T-cell (primary cell): ENCODE results near the gene PKNOX1. TPM values are rescaled to one million over a fixed set of nuclear protein-coding genes. Genes with fewer than 3 reads are reported as not detected.

ENCODE experiments used
- ATAC-seq, 4 experiments: fragments of 200-7000 bp in 3 of 4; fragments of 150-1000 bp in 1 of 4; cut with Tn5 transposase; replicated peaks in 1 of 4; 1 replicate in 3 of 4; 2 replicates in 1 of 4; pipeline ENCODE4 v1.10.0; 2021; ENCODE audit warnings: moderate library complexity in 3 of 4, mild to moderate bottlenecking in 2 of 4, moderate number of reproducible peaks in 1 of 4
- CTCF ChIA-PET, 2 donors: fragments of 300-600 bp; sonication (Branson Sonifier 250); formaldehyde crosslinking; loops; one replicate each; lab custom pipeline; 2022; ENCODE audit warnings: antibody characterized with exemption in 2 of 2; lab: Charles Lee
- POLR2A ChIA-PET, 2 donors: fragments of 300-600 bp; sonication (Branson Sonifier 250); formaldehyde crosslinking; loops; one replicate each; lab custom pipeline; 2022; ENCODE audit warnings: antibody characterized with exemption in 2 of 2; lab: Charles Lee
- DNase-seq, 35 experiments: peaks; one replicate each; pipeline versions ENCODE4 v3.0.0 to v3.0.0-alpha.2; 2013 to 2023
- H3K27ac ChIP-seq: one replicate; pipeline ENCODE4 v1.5.1; 2013; ENCODE audit warnings: low read length
- H3K27me3 ChIP-seq, 2 experiments: replicated peaks in 1 of 2; 1 replicate in 1 of 2; 2 replicates in 1 of 2; pipeline versions ENCODE4 v1.6.1 to v1.7.0; 2013; ENCODE audit warnings: low read length in 1 of 2, mixed read lengths in 1 of 2; ENCODE audit not compliant: control insufficient read depth in 2 of 2, insufficient read depth in 2 of 2; ENCODE audit errors: extremely low read depth in 1 of 2
- H3K36me3 ChIP-seq, 2 donors: 1 replicate in 1 of 2; 2 replicates in 1 of 2; pipeline versions ENCODE4 v1.6.1 to v1.7.0; 2013; ENCODE audit warnings: low read length in 1 of 2; ENCODE audit not compliant: control insufficient read depth in 2 of 2, insufficient read depth in 1 of 2; ENCODE audit errors: extremely low read depth in 1 of 2
- H3K4me1 ChIP-seq, 2 experiments: 1 replicate in 1 of 2; 2 replicates in 1 of 2; pipeline versions ENCODE4 v1.6.1 to v1.7.0; 2013; ENCODE audit warnings: low read length in 2 of 2, mixed read lengths in 1 of 2; ENCODE audit not compliant: insufficient read depth in 2 of 2, control insufficient read depth in 1 of 2; ENCODE audit errors: extremely low read depth in 1 of 2
- H3K4me3 ChIP-seq, 2 donors: 1 replicate in 1 of 2; 2 replicates in 1 of 2; pipeline versions ENCODE4 v1.5.1 to v1.7.0; 2013; ENCODE audit warnings: mild to moderate bottlenecking in 2 of 2, low read length in 1 of 2, moderate library complexity in 1 of 2; ENCODE audit not compliant: control insufficient read depth in 1 of 2; ENCODE audit errors: extremely low read depth in 1 of 2
- H3K9me3 ChIP-seq: 2 replicates; pipeline ENCODE4 v1.7.0; 2013
- H3K27ac Mint-ChIP-seq, 2 donors: one replicate each; pipeline ENCODE4 v1.8.0; 2020 to 2021; ENCODE audit warnings: mild to moderate bottlenecking in 2 of 2, mixed read lengths in 2 of 2
- H3K27me3 Mint-ChIP-seq, 2 donors: one replicate each; pipeline ENCODE4 v1.8.0; 2021 to 2022; ENCODE audit warnings: mixed read lengths in 2 of 2
- H3K36me3 Mint-ChIP-seq: one replicate; pipeline ENCODE4 v1.8.0; 2021; ENCODE audit warnings: mixed read lengths
- H3K4me1 Mint-ChIP-seq, 3 donors: one replicate each; pipeline ENCODE4 v1.8.0; 2020 to 2022; ENCODE audit warnings: mixed read lengths in 3 of 3, mild to moderate bottlenecking in 1 of 3
- H3K4me3 Mint-ChIP-seq, 3 donors: one replicate each; pipeline ENCODE4 v1.8.0; 2020 to 2022; ENCODE audit warnings: mild to moderate bottlenecking in 3 of 3, mixed read lengths in 3 of 3, moderate library complexity in 3 of 3
- H3K9me3 Mint-ChIP-seq, 3 donors: one replicate each; pipeline ENCODE4 v1.8.0; 2020 to 2022; ENCODE audit warnings: mixed read lengths in 3 of 3
- WGBS: methylation state at CpG from one replicate; pipeline ENCODE4 v1.1.5; 2013; ENCODE audit warnings: missing lambda C conversion rate; ENCODE audit not compliant: insufficient coverage; 5-methylcytosine and 5-hydroxymethylcytosine counted together
- total RNA-seq, 35 experiments: library from RNA in 6 of 35; stranded (reverse) in 6 of 35; fragments of 120-200 nt in 1 of 35; gene quantifications; one replicate each; pipeline versions ENCODE4 v1.2.1 to v1.2.4 and lab custom pipeline; 2013 to 2026

PKNOX1 gene
- total RNA-seq, 5 donors from 2014 or later (not counting 1 experiment from before 2014, with no cell fraction given) = 14.4 to 21.7 (median 18.6) TPM

GRCh38 chr21:43021191-43021590 is 46.8 kb downstream of the PKNOX1 start:
- ChIA-PET CTCF (no interaction called here), POLR2A (no interaction called here)
- H3K4me3 Mint-ChIP-seq = no peak overlapping the region
- H3K36me3 ChIP-seq = peaks cover 5 to 74% of the 10 kb centered on the region in 2 donors
- H3K27ac ChIP-seq = no peak overlapping the region
- no peaks in the 10 kb centered on the region for H3K4me1 ChIP-seq
- no peak overlapping the region for H3K4me3 ChIP-seq
- no peaks in the 10 kb centered on the region for H3K27me3 Mint-ChIP-seq
- no peaks in the 10 kb centered on the region for H3K9me3 Mint-ChIP-seq
- DNase-seq = no peak
- H3K27ac Mint-ChIP-seq = no peak overlapping the region
- peaks cover 51% of the 10 kb centered on the region for H3K36me3 Mint-ChIP-seq
- H3K27me3 ChIP-seq = no peaks in the 10 kb centered on the region
- no peaks in the 10 kb centered on the region for H3K9me3 ChIP-seq
- H3K4me1 Mint-ChIP-seq = peaks cover 0 to 2% (median 0%) of the 10 kb centered on the region in 3 donors
- no peak for ATAC-seq
- WGBS = 98% methylated on average over 9 of the region's 10 CpGs

GRCh38 chr21:43021756-43022600 is 47.6 kb downstream of the PKNOX1 start:
- Mint-ChIP-seq H3K9me3 (no peaks in the 10 kb centered on the region), H3K4me1 (no peaks in the 10 kb centered on the region), H3K27me3 (no peaks in the 10 kb centered on the region), H3K4me3 (no peak overlapping the region), H3K27ac (no peak overlapping the region), H3K36me3 (peaks cover 47% of the 10 kb centered on the region)
- Histone ChIP-seq H3K9me3 (no peaks in the 10 kb centered on the region), H3K27me3 (no peaks in the 10 kb centered on the region), H3K4me1 (no peaks in the 10 kb centered on the region), H3K27ac (no peak overlapping the region), H3K36me3 (peaks cover 5 to 69% of the 10 kb centered on the region in 2 donors), H3K4me3 (no peak overlapping the region)
- ChIA-PET CTCF (no interaction called here), POLR2A (no interaction called here)
- DNase-seq (no peak), ATAC-seq (no peak)
- WGBS = 95% methylated on average over 12 of the region's 28 CpGs

GRCh38 chr21:43023175-43023574 is 48.8 kb downstream of the PKNOX1 start:
- ChIA-PET POLR2A (no interaction called here), CTCF (no interaction called here)
- Histone ChIP-seq H3K4me3 (no peak overlapping the region), H3K27ac (no peak overlapping the region), H3K27me3 (no peaks in the 10 kb centered on the region), H3K9me3 (no peaks in the 10 kb centered on the region), H3K36me3 (peaks cover 0 to 63% of the 10 kb centered on the region in 2 donors), H3K4me1 (no peaks in the 10 kb centered on the region)
- no peak for ATAC-seq
- Mint-ChIP-seq H3K4me1 (no peaks in the 10 kb centered on the region), H3K4me3 (no peak overlapping the region), H3K36me3 (peaks cover 51% of the 10 kb centered on the region), H3K9me3 (no peaks in the 10 kb centered on the region), H3K27me3 (no peaks in the 10 kb centered on the region), H3K27ac (no peak overlapping the region)
- DNase-seq = no peak
- WGBS = 33% methylated on average over 1 of the region's 8 CpGs

GRCh38 chr21:43024439-43025136 is 50.2 kb downstream of the PKNOX1 start:
- Histone ChIP-seq H3K27ac (no peak overlapping the region), H3K36me3 (peaks cover 0 to 72% of the 10 kb centered on the region in 2 donors), H3K4me1 (no peaks in the 10 kb centered on the region), H3K9me3 (no peaks in the 10 kb centered on the region), H3K4me3 (no peak overlapping the region), H3K27me3 (no peaks in the 10 kb centered on the region)
- CTCF ChIA-PET = no interaction called here
- H3K4me1 Mint-ChIP-seq = no peaks in the 10 kb centered on the region
- no peak overlapping the region for H3K27ac Mint-ChIP-seq
- H3K9me3 Mint-ChIP-seq = no peaks in the 10 kb centered on the region
- DNase-seq (no peak), ATAC-seq (no peak)
- H3K36me3 Mint-ChIP-seq = peaks cover 61% of the 10 kb centered on the region
- POLR2A ChIA-PET = no interaction called here
- no peak overlapping the region for H3K4me3 Mint-ChIP-seq
- H3K27me3 Mint-ChIP-seq = no peaks in the 10 kb centered on the region
- 91% methylated on average over 11 of the region's 17 CpGs for WGBS

GRCh38 chr21:43025636-43026180 is 51.3 kb downstream of the PKNOX1 start:
- Mint-ChIP-seq H3K4me1 (no peaks in the 10 kb centered on the region), H3K27ac (no peak overlapping the region), H3K4me3 (no peak overlapping the region), H3K27me3 (no peaks in the 10 kb centered on the region), H3K36me3 (peaks cover 62% of the 10 kb centered on the region), H3K9me3 (no peaks in the 10 kb centered on the region)
- WGBS = no CpG with 5 or more reads among the region's 6 CpGs
- CTCF ChIA-PET = no interaction called here
- DNase-seq (no peak), ATAC-seq (no peak)
- Histone ChIP-seq H3K9me3 (no peaks in the 10 kb centered on the region), H3K4me3 (no peak overlapping the region), H3K27ac (no peak overlapping the region), H3K36me3 (peaks cover 4 to 71% of the 10 kb centered on the region in 2 donors), H3K27me3 (no peaks in the 10 kb centered on the region), H3K4me1 (no peaks in the 10 kb centered on the region)
- POLR2A ChIA-PET = no interaction called here

GRCh38 chr21:43027846-43028731 is 53.7 kb downstream of the PKNOX1 start:
- no peaks in the 10 kb centered on the region for H3K27me3 ChIP-seq
- H3K9me3 ChIP-seq = no peaks in the 10 kb centered on the region
- no peak overlapping the region for H3K27ac ChIP-seq
- Mint-ChIP-seq H3K36me3 (peaks cover 55% of the 10 kb centered on the region), H3K9me3 (no peaks in the 10 kb centered on the region), H3K27ac (no peak overlapping the region), H3K27me3 (no peaks in the 10 kb centered on the region), H3K4me1 (no peaks in the 10 kb centered on the region), H3K4me3 (no peak overlapping the region)
- CTCF ChIA-PET = no interaction called here
- H3K4me1 ChIP-seq = no peaks in the 10 kb centered on the region
- POLR2A ChIA-PET = interaction anchor here in 1 of 2 donors (0.6 kb wide), 1 partner anchor 95 kb away, joined by 4 read pairs; no protein-coding TSS in a partner anchor
- H3K4me3 ChIP-seq = no peak overlapping the region
- peaks cover 8 to 67% of the 10 kb centered on the region in 2 donors for H3K36me3 ChIP-seq
- DNase-seq = no peak
- no peak for ATAC-seq
- WGBS = 94% methylated on average over 24 of the region's 27 CpGs
